Spleen (tissue), 11 donors: ENCODE measurements around the gene ELF1. TPM values are rescaled to one million over a fixed set of nuclear protein-coding genes. Genes with fewer than 3 reads are reported as not detected.

Experiments
- DNase-seq: peaks from one replicate; pipeline ENCODE4 v3.0.0-alpha.2; 2020
- H3K27ac ChIP-seq, 8 donors: fragments of 200-600 bp; sonication (generic) in 7 of 8; 1 replicate in 4 of 8; 2 replicates in 4 of 8; pipeline versions ENCODE4 v1.5.0 to v1.8.0; 2016 to 2021; ENCODE audit warnings: inconsistent platforms in 4 of 8, mild to moderate bottlenecking in 4 of 8, moderate library complexity in 1 of 8
- H3K27me3 ChIP-seq, 7 donors: fragments of 200-600 bp; sonication (generic) in 6 of 7; replicated peaks in 1 of 7; 1 replicate in 4 of 7; 2 replicates in 3 of 7; pipeline versions ENCODE4 v1.5.0 to v1.8.0; 2016 to 2021; ENCODE audit warnings: inconsistent platforms in 3 of 7, mild to moderate bottlenecking in 1 of 7
- H3K36me3 ChIP-seq, 6 donors: fragments of 200-600 bp; sonication (generic) in 5 of 6; 1 replicate in 4 of 6; 2 replicates in 2 of 6; pipeline versions ENCODE4 v1.5.0 to v1.8.0; 2016 to 2021; ENCODE audit warnings: inconsistent platforms in 2 of 6
- H3K4me1 ChIP-seq, 6 donors: fragments of 200-600 bp; sonication (generic) in 5 of 6; 1 replicate in 3 of 6; 2 replicates in 3 of 6; pipeline versions ENCODE4 v1.5.0 to v1.8.0; 2016 to 2021; ENCODE audit warnings: inconsistent platforms in 3 of 6
- H3K4me3 ChIP-seq, 8 donors: fragments of 200-600 bp; sonication (generic) in 7 of 8; 1 replicate in 4 of 8; 2 replicates in 4 of 8; pipeline versions ENCODE4 v1.5.0 to v1.8.0; 2016 to 2021; ENCODE audit warnings: inconsistent platforms in 4 of 8, mild to moderate bottlenecking in 4 of 8, moderate library complexity in 2 of 8
- H3K9me3 ChIP-seq, 8 donors: fragments of 200-600 bp; sonication (generic) in 7 of 8; 1 replicate in 4 of 8; 2 replicates in 4 of 8; pipeline versions ENCODE4 v1.5.0 to v1.8.0; 2016 to 2021; ENCODE audit warnings: inconsistent platforms in 4 of 8
- POLR2A ChIP-seq, 3 donors: fragments of 450-650 bp; IDR thresholded peaks; one replicate each; pipeline ENCODE4 v1.5.1; 2017; ENCODE audit warnings: antibody characterized with exemption in 3 of 3, mild to moderate bottlenecking in 1 of 3
- POLR2AphosphoS5 ChIP-seq, 3 donors: sonication (generic); formaldehyde crosslinking; IDR thresholded peaks; one replicate each; pipeline ENCODE4 v1.5.1; 2017; ENCODE audit warnings: antibody characterized with exemption in 3 of 3
- WGBS, 5 donors: extraction: QIAGEN DNeasy Blood & Tissue Kit in 3 of 5; methylation state at CpG; one replicate each; pipeline versions ENCODE4 v1.1.5 to v1.1.7; 2013 to 2018; 5-methylcytosine and 5-hydroxymethylcytosine counted together
- intact Hi-C: fragments of 100-400 bp; cut with DNase I; formaldehyde crosslinking; loops from one replicate; pipeline ENCODE4 v1.15.0; 2023; ENCODE audit warnings: low total_unique reads
- polyA plus RNA-seq, 3 donors: library from polyadenylated mRNA; stranded (reverse); fragments of 200-250 nt; gene quantifications; one replicate each; pipeline ENCODE4 v1.2.1, GENCODE V29; 2013
- total RNA-seq, 7 donors: library from RNA; depleted of rRNA in 3 of 7; stranded (reverse); fragments of >200 nt in 3 of 7; fragmentation: NEBNext Ultra II Directional in 4 of 7; extraction: Animal tissue kit (Norgen Biotek cat#: 25700) in 4 of 7; gene quantifications; one replicate each; pipeline versions ENCODE4 v1.1.0 to v1.2.1, GENCODE V29; 2016 to 2021
- TF ChIP-seq, protein P1 (sequence below), 11 experiments: fragments of 200-600 bp in 7 of 11; fragments of 450-650 bp in 4 of 11; sonication (generic) in 4 of 11; IDR thresholded peaks in 8 of 11; conservative IDR thresholded peaks in 3 of 11; 1 replicate in 7 of 11; 2 replicates in 4 of 11; pipeline versions ENCODE4 v1.4.0 to v1.8.0; 2016 to 2021; ENCODE audit warnings: antibody characterized with exemption in 11 of 11, inconsistent platforms in 4 of 11, mild to moderate bottlenecking in 1 of 11
- donor health status: healthy with polysubstance abuse.
- donor health status: DM: no; HTN: no; CAD: no; lungs with moderate emphysema.
- donor health status: DM: no; HTN: no; CAD: no.
- donor health status: Bipolar disorder and iron deficiency.
- donor health status: healthy.
- donor health status: DM: no; HTN: no; CAD: no.
- donor health status: DM: yes; HTN: yes; CAD: no.

ELF1 gene
- total and polyA plus RNA-seq, 10 donors = 18.0 to 146 (median 116) TPM

DNA sequence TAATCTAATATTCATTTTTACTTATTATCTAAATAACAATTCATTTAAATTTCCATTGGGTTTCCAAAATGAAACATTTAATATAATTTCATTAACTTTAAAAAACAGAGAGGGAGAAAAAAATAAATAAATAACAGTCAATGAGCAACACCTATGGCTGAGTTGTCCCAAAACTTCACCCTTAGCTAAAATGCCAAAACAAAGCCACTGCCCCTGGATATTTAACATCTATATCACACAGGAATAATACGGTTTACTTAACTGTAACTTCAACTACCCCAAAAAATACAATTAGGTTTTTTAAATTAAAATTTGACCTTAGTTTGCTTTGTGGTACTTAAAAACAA is 541 bp downstream of the ELF1 start:
- 24 to 41% (median 30%) methylated on average over 1 of the region's 1 CpG for WGBS, 5 donors
- Histone ChIP-seq H3K36me3 (no peaks in the 10 kb centered on the region), H3K4me1 (peaks cover 6 to 69% (median 45%) of the 10 kb centered on the region in 6 donors), H3K9me3 (no peaks in the 10 kb centered on the region), H3K27ac (peak overlapping the region; percentile 82 to 95 (median 92)), H3K27me3 (no peaks in the 10 kb centered on the region), H3K4me3 (peak overlapping the region; percentile 16 to 69 (median 33))
- intact Hi-C loops = no loop called here
- TF ChIP-seq, protein P1, sequence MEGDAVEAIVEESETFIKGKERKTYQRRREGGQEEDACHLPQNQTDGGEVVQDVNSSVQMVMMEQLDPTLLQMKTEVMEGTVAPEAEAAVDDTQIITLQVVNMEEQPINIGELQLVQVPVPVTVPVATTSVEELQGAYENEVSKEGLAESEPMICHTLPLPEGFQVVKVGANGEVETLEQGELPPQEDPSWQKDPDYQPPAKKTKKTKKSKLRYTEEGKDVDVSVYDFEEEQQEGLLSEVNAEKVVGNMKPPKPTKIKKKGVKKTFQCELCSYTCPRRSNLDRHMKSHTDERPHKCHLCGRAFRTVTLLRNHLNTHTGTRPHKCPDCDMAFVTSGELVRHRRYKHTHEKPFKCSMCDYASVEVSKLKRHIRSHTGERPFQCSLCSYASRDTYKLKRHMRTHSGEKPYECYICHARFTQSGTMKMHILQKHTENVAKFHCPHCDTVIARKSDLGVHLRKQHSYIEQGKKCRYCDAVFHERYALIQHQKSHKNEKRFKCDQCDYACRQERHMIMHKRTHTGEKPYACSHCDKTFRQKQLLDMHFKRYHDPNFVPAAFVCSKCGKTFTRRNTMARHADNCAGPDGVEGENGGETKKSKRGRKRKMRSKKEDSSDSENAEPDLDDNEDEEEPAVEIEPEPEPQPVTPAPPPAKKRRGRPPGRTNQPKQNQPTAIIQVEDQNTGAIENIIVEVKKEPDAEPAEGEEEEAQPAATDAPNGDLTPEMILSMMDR (IDR thresholded peaks at IDR 0.05 in 8 of 11, conservative IDR thresholded peaks at IDR 0.05 in 3 of 11) = no peak
- DNase-seq = no peak

DNA sequence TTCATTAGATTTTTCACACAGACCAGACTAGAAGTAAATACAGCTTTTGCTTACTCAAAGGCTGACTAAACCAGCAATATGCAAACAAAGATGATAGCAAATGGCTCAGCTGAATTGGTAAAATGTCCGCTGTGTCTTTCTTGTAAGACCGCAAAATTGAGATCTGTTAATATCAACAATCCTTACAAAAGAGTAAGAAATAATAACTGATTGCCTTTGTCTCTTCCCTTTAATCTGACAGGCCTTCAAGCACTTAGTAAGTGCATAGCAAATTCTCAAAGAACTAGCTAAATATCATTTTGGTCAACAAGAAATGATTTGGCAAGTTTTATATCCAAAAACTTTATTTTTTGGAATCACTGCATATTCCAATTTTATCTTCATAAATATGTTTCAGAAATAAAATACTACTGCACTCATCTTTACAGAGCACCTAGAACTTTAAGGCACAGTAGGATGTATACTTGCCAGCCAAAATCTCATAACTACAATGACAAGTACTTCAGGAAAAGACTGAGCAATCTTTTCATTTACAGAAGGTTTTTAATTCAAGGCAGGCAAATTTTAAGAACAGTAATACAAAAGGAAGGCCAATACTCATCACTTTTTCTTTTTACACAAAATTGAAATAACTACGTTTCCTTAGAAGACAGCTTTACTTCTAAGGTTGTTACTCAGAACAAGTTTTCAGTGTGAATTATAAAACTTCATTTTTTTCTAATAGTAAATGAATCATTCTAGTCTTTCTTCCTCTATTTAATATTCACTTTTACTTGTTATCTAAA is 1.1 kb downstream of the ELF1 start:
- H3K4me3 ChIP-seq = peak overlapping the region; percentile 16 to 69 (median 33)
- intact Hi-C loops = no loop called here
- no peak for DNase-seq
- H3K9me3 ChIP-seq = no peaks in the 10 kb centered on the region
- H3K27ac ChIP-seq = peak overlapping the region; percentile 82 to 95 (median 92)
- TF ChIP-seq, protein P1 (IDR thresholded peaks at IDR 0.05 in 8 of 11, conservative IDR thresholded peaks at IDR 0.05 in 3 of 11) = no peak
- TF ChIP-seq POLR2AphosphoS5 (IDR thresholded peaks at IDR 0.05) (no peak), POLR2A (IDR thresholded peaks at IDR 0.05) (no peak)
- peaks cover 0 to 3% (median 0%) of the 10 kb centered on the region in 6 donors for H3K36me3 ChIP-seq
- WGBS, 5 donors = 15 to 44% (median 33%) methylated on average over 3 of the region's 3 CpGs
- peaks cover 6 to 75% (median 50%) of the 10 kb centered on the region in 6 donors for H3K4me1 ChIP-seq
- H3K27me3 ChIP-seq = no peaks in the 10 kb centered on the region

DNA sequence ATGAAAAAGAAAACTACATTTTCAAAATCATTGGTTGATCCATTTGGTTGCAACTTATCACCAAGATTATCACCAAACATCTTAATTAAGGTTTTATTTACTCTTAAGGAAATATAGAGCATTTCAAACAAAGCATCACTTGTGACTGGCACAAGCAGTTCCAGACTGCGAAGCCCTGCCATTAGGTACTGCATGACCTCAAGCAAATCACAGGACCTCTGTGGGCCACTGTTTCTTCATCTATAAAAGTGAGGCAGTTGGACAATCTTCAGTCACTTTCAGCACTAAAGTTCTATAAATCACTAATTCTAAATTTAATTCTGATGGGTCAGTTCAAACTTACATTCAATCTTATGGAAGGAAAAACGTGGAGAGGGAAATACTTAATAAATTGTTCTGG is 2.0 kb downstream of the ELF1 start:
- H3K4me3 ChIP-seq = peak overlapping the region; percentile 0 to 69 (median 33)
- H3K9me3 ChIP-seq = no peaks in the 10 kb centered on the region

DNA sequence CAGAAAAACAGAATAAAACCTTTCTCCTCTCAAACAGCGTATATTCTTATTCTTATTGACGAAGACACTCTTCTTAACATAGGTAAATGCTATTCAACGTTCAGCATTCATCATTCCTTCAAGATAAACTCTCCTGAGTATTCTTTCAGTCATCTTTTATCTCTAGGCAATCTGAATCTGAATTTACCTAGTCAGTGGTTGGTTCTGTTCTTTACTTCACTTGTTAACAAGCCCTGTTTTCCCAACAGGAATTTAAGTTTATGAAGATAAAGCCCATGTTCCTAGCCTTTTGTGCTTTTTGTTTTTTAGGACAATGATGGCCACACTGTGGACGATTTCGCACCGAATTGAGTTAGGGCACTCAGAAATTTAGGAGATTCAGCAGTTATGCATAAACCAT is 3.2 kb downstream of the ELF1 start:
- H3K9me3 ChIP-seq = no peaks in the 10 kb centered on the region
- DNase-seq = no peak
- WGBS, 5 donors = 46 to 62% (median 58%) methylated on average over 6 of the region's 6 CpGs
- no peak for TF ChIP-seq POLR2A (IDR thresholded peaks at IDR 0.05)
- no peak for TF ChIP-seq POLR2AphosphoS5 (IDR thresholded peaks at IDR 0.05)
- TF ChIP-seq, protein P1 (IDR thresholded peaks at IDR 0.05 in 8 of 11, conservative IDR thresholded peaks at IDR 0.05 in 3 of 11) = no peak
- no peaks in the 10 kb centered on the region for H3K27me3 ChIP-seq
- peaks cover 0 to 17% (median 3%) of the 10 kb centered on the region in 6 donors for H3K36me3 ChIP-seq
- H3K27ac ChIP-seq = peak overlapping the region in 7 of 8 donors; percentile 38 to 95 (median 91)
- intact Hi-C loops = no loop called here
- H3K4me3 ChIP-seq = peak overlapping the region in 4 of 8 donors; percentile 15 to 69 (median 29)
- H3K4me1 ChIP-seq = peaks cover 10 to 83% (median 71%) of the 10 kb centered on the region in 6 donors

More for the DNA sequence above, 2.0 kb downstream of the ELF1 start:
- Histone ChIP-seq H3K36me3 (peaks cover 0 to 8% (median 0%) of the 10 kb centered on the region in 6 donors), H3K27ac (peak overlapping the region; percentile 16 to 95 (median 92)), H3K27me3 (no peaks in the 10 kb centered on the region), H3K4me1 (peaks cover 6 to 80% (median 59%) of the 10 kb centered on the region in 6 donors)
- TF ChIP-seq POLR2A (IDR thresholded peaks at IDR 0.05) = no peak
- peak in 1 of 3 donors; percentile 81 for TF ChIP-seq POLR2AphosphoS5 (IDR thresholded peaks at IDR 0.05)
- intact Hi-C loops = no loop called here
- 21 to 30% (median 26%) methylated on average over 2 of the region's 2 CpGs for WGBS, 5 donors
- no peak for DNase-seq
